Measurements from ENCODE around the gene KIAA1958. TPM values are rescaled to one million over a fixed set of nuclear protein-coding genes. Genes with fewer than 3 reads are reported as not detected.

KIAA1958 gene
- total RNA-seq, 4 donors from 2014 or later: 13.1 to 17.2 (median 16.7) TPM

GRCh38 chr9:112647596-112647995, 161.0 kb downstream of the KIAA1958 start:
- Histone ChIP-seq H3K4me1 (no peaks in the 10 kb centered on the region), H3K27me3 (no peaks in the 10 kb centered on the region), H3K36me3 (no peaks in the 10 kb centered on the region), H3K27ac (no peak overlapping the region), H3K4me3 (no peak overlapping the region), H3K9me3 (peaks cover 0 to 5% (median 0%) of the 10 kb centered on the region in 4 donors)
- no peak for DNase-seq
- TF ChIP-seq CTCF (IDR thresholded peaks at IDR 0.05): no peak
- no peak for TF ChIP-seq POLR2A (IDR thresholded peaks at IDR 0.05)

DNA sequence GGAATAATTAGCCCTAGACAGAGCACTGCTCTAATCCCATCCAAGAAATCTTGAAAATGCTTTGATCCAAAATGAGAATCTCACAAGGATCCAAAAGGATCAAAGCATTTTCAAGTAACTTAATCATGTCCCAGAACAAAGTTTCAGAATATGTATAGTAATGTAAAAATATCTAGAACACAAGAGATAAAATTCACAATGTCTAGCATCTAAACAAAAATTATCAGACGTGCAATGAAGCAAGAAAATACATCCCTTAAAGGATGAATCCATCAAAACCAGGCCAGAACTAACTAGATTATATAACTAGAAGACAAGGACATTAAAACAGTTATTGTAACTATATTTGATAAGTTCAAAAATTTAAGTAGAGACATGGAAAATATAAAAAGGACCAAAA, 162.0 kb downstream of the KIAA1958 start:
- Histone ChIP-seq H3K4me1 (no peaks in the 10 kb centered on the region), H3K36me3 (no peaks in the 10 kb centered on the region), H3K9me3 (peaks cover 0 to 5% (median 0%) of the 10 kb centered on the region in 4 donors), H3K27me3 (no peaks in the 10 kb centered on the region), H3K4me3 (no peak overlapping the region), H3K27ac (no peak overlapping the region)
- DNase-seq: no peak
- no peak for TF ChIP-seq CTCF (IDR thresholded peaks at IDR 0.05)
- no peak for TF ChIP-seq POLR2A (IDR thresholded peaks at IDR 0.05)

- peaks cover 0 to 2% (median 0%) of the 10 kb centered on the region in 3 donors for H3K36me3 ChIP-seq
- no peaks in the 10 kb centered on the region for H3K9me3 ChIP-seq
- TF ChIP-seq CTCF (IDR thresholded peaks at IDR 0.05): no peak
- TF ChIP-seq POLR2A (IDR thresholded peaks at IDR 0.05): no peak
- no peaks in the 10 kb centered on the region for H3K4me1 ChIP-seq
- H3K27me3 ChIP-seq: no peaks in the 10 kb centered on the region
- DNase-seq: no peak
- no peak overlapping the region for H3K4me3 ChIP-seq
- no peak overlapping the region for H3K27ac ChIP-seq
These were observed 167.7 kb downstream of the KIAA1958 start for GRCh38 chr9:112654282-112654681.

DNA sequence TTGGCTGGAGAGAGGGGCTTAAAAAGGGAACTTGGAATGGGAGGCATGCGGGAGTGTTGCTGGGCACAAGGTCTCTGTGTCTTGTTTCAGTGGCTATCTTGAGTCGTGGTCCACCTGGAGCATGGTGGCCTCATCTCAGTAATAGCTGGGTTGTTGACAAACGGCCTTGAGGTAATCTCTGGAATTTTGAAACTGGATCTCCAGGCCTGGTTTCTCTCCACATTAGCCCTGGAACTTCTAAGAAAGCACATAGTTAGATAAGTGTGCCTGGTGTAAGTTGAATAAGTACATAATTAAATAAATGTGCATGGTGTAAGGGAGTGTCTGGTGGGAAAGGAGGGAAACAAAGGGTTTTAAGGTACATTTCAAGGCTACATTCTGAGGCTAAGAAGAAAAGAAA, 169.0 kb downstream of the KIAA1958 start:
- H3K36me3 ChIP-seq: peaks cover 0 to 4% (median 0%) of the 10 kb centered on the region in 3 donors
- DNase-seq: no peak
- H3K9me3 ChIP-seq: no peaks in the 10 kb centered on the region
- no peaks in the 10 kb centered on the region for H3K27me3 ChIP-seq
- no peaks in the 10 kb centered on the region for H3K4me1 ChIP-seq
- H3K4me3 ChIP-seq: no peak overlapping the region
- no peak overlapping the region for H3K27ac ChIP-seq
- TF ChIP-seq POLR2A (IDR thresholded peaks at IDR 0.05) (no peak), CTCF (IDR thresholded peaks at IDR 0.05) (no peak)

- H3K4me1 ChIP-seq: no peaks in the 10 kb centered on the region
- no peaks in the 10 kb centered on the region for H3K27me3 ChIP-seq
- H3K36me3 ChIP-seq: peaks cover 0 to 4% (median 0%) of the 10 kb centered on the region in 3 donors
- TF ChIP-seq CTCF (IDR thresholded peaks at IDR 0.05): no peak
- TF ChIP-seq POLR2A (IDR thresholded peaks at IDR 0.05): no peak
- no peak overlapping the region for H3K4me3 ChIP-seq
- H3K27ac ChIP-seq: no peak overlapping the region
- no peak for DNase-seq
- no peaks in the 10 kb centered on the region for H3K9me3 ChIP-seq
These were observed 173.3 kb downstream of the KIAA1958 start for GRCh38 chr9:112659906-112660305.

DNA sequence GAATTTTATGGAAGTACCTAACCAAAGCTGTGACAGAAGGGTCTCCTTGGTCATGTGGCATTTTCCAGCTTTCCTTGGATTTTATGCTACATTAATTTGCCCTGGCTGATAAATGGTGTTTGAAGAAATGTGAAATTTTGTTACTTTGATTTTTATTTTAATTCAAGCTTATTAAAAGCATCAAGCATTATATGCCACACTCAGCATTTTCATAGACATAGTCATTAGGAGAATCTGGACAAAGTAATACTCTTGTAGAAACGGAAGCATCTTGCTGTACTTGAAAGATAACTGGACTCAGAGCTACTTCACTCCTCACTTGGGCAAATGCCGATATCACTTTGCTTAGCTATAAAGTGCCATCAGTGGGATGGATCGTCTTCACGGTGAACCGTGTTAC, 177.1 kb downstream of the KIAA1958 start:
- H3K27me3 ChIP-seq: no peaks in the 10 kb centered on the region
- no peak overlapping the region for H3K27ac ChIP-seq
- TF ChIP-seq CTCF (IDR thresholded peaks at IDR 0.05) (no peak), POLR2A (IDR thresholded peaks at IDR 0.05) (no peak)
- no peak overlapping the region for H3K4me3 ChIP-seq
- no peak for DNase-seq
- H3K9me3 ChIP-seq: no peaks in the 10 kb centered on the region
- no peaks in the 10 kb centered on the region for H3K4me1 ChIP-seq
- H3K36me3 ChIP-seq: peaks cover 0 to 4% (median 0%) of the 10 kb centered on the region in 3 donors

All from Peyer's patch (tissue), 4 donors.